A549 (cell line): ENCODE data around the gene SPRED3. TPM values are rescaled to one million over a fixed set of nuclear protein-coding genes. Genes with fewer than 3 reads are reported as not detected.

Experiments used
- ATAC-seq, 2 experiments: fragments of 200-7000 bp in 1 of 2; fragments of >200 bp in 1 of 2; cut with Nextera tagmentation in 1 of 2; cut with Tn5 transposase in 1 of 2; 3 replicates each; pipeline versions ENCODE4 v1.8.0 to v1.9.1; 2018 to 2020; ENCODE audit warnings: mild to moderate bottlenecking in 1 of 2, moderate library complexity in 1 of 2
- CTCF ChIA-PET: fragments of 300-600 bp; sonication (Branson Sonifier 250); formaldehyde crosslinking; extraction: SDS; loops from one replicate; lab custom pipeline; 2021; ENCODE audit warnings: antibody characterized with exemption, inconsistent platforms; lab: Yijun Ruan, JAX
- POLR2A ChIA-PET: fragments of 350-600 bp; formaldehyde crosslinking; extraction: SDS; loops from one replicate; lab custom pipeline; 2021; ENCODE audit warnings: antibody characterized with exemption, inconsistent platforms; lab: Yijun Ruan, JAX
- DNase-seq, 2 experiments: peaks; one replicate each; pipeline versions ENCODE4 v3.0.0 to v3.0.0-alpha.2; 2011 to 2016; ENCODE audit warnings: low read depth in 1 of 2, low spot score in 1 of 2
- FAIRE-seq: peaks from 2 replicates; lab custom pipeline; 2011; peaks lifted over from hg19 to GRCh38; lab: Jason Lieb, UNC
- H3K27ac ChIP-seq, 2 experiments: fragments of >200 bp; sonication (Bioruptor Twin); formaldehyde crosslinking; 3 replicates each; pipeline ENCODE4 v1.5.1; 2016 to 2017
- H3K4me1 ChIP-seq: fragments of >200 bp; sonication (Bioruptor Twin); formaldehyde crosslinking; 3 replicates; pipeline ENCODE4 v1.6.1; 2016
- H3K4me2 ChIP-seq: fragments of >200 bp; sonication (Bioruptor Twin); formaldehyde crosslinking; 3 replicates; pipeline ENCODE4 v1.6.1; 2016
- H3K4me3 ChIP-seq: fragments of >200 bp; sonication (Bioruptor Twin); formaldehyde crosslinking; 3 replicates; pipeline ENCODE4 v1.5.1; 2016
- H3K9me3 ChIP-seq: fragments of >200 bp; sonication (Bioruptor Twin); formaldehyde crosslinking; 3 replicates; pipeline ENCODE4 v1.6.1; 2016
- BCL3 ChIP-seq: fragments of >200 bp; sonication (Bioruptor Twin); formaldehyde crosslinking; IDR thresholded peaks from 3 replicates; pipeline ENCODE4 v1.6.1; 2016
- CBX8 ChIP-seq: fragments of 200-600 bp; sonication (generic); IDR thresholded peaks from 2 replicates; pipeline ENCODE4 v1.6.1; 2016
- CHD4 ChIP-seq: fragments of 200-600 bp; sonication (generic); IDR thresholded peaks from 2 replicates; pipeline ENCODE4 v1.6.1; 2016; ENCODE audit warnings: antibody characterized with exemption, mild to moderate bottlenecking, borderline replicate concordance
- FOSB ChIP-seq: fragments of 250-450 bp; sonication (Bioruptor Pico); IDR thresholded peaks from 2 replicates; pipeline ENCODE4 v1.5.0; 2020; ENCODE audit warnings: mild to moderate bottlenecking, moderate library complexity
- FOSL2 ChIP-seq, 2 experiments: fragments of 450-650 bp in 1 of 2; fragments of >200 bp in 1 of 2; sonication (Bioruptor Twin) in 1 of 2; formaldehyde crosslinking; IDR thresholded peaks; 2 replicates each; pipeline versions ENCODE4 v1.5.0 to v1.6.1; 2016 to 2020; ENCODE audit warnings: mild to moderate bottlenecking in 1 of 2, moderate library complexity in 1 of 2
- GATA3 ChIP-seq: IDR thresholded peaks from 2 replicates; pipeline ENCODE4 v1.6.1; 2012; ENCODE audit warnings: borderline replicate concordance
- HDAC2 ChIP-seq: fragments of 200-600 bp; sonication (generic); IDR thresholded peaks from 2 replicates; pipeline ENCODE4 v1.6.1; 2016
- JUN ChIP-seq, 2 experiments: fragments of >200 bp; sonication (Bioruptor Twin); formaldehyde crosslinking; IDR thresholded peaks; 2 replicates in 1 of 2; 3 replicates in 1 of 2; pipeline ENCODE4 v1.6.1; 2016 to 2017
- KDM1A ChIP-seq: fragments of 200-600 bp; sonication (generic); IDR thresholded peaks from 2 replicates; pipeline ENCODE4 v1.6.1; 2016; ENCODE audit warnings: low read depth, mild to moderate bottlenecking
- MAFK ChIP-seq: fragments of 450-650 bp; IDR thresholded peaks from 2 replicates; pipeline ENCODE4 v1.6.1; 2014; ENCODE audit not compliant: partially characterized antibody
- MAX ChIP-seq: IDR thresholded peaks from 2 replicates; pipeline ENCODE4 v1.6.1; 2012
- MAZ ChIP-seq: fragments of 150-350 bp; IDR thresholded peaks from 2 replicates; pipeline ENCODE4 v1.6.1; 2014; ENCODE audit warnings: antibody characterized with exemption, low read depth, low read length, borderline replicate concordance
- MYC ChIP-seq: IDR thresholded peaks from 2 replicates; pipeline ENCODE4 v1.6.1; 2012; ENCODE audit warnings: mild to moderate bottlenecking, inconsistent platforms, low read length, improper control_type of control experiment, borderline replicate concordance
- NPAS2 ChIP-seq: fragments of 250-450 bp; sonication (Bioruptor Pico); IDR thresholded peaks from 2 replicates; pipeline ENCODE4 v1.8.0; 2022; ENCODE audit warnings: mild to moderate bottlenecking, moderate library complexity, borderline replicate concordance
- PHF8 ChIP-seq: fragments of 200-600 bp; sonication (generic); IDR thresholded peaks from 2 replicates; pipeline ENCODE4 v1.6.1; 2016; ENCODE audit warnings: low read depth, mild to moderate bottlenecking, antibody characterized with exemption, moderate library complexity, borderline replicate concordance
- POLR2A ChIP-seq: IDR thresholded peaks from 2 replicates; pipeline ENCODE4 v1.6.1; 2012; ENCODE audit warnings: mild to moderate bottlenecking, low read length
- POLR2AphosphoS2 ChIP-seq: conservative IDR thresholded peaks from 2 replicates; pipeline ENCODE4 v1.6.1; 2012; ENCODE audit warnings: low read length, improper control_type of control experiment, inconsistent platforms
- RARB ChIP-seq: fragments of 250-450 bp; sonication (Bioruptor Pico); IDR thresholded peaks from 2 replicates; pipeline ENCODE4 v1.8.0; 2021; ENCODE audit warnings: mild to moderate bottlenecking, moderate library complexity
- RNF2 ChIP-seq: fragments of 200-600 bp; sonication (generic); IDR thresholded peaks from 2 replicates; pipeline ENCODE4 v1.6.1; 2016; ENCODE audit warnings: low read depth, mild to moderate bottlenecking, antibody characterized with exemption, moderate library complexity, borderline replicate concordance
- SREBF2 ChIP-seq: fragments of 450-650 bp; IDR thresholded peaks from 2 replicates; pipeline ENCODE4 v1.6.1; 2014; ENCODE audit warnings: mild to moderate bottlenecking, moderate library complexity
- ZFP36 ChIP-seq: fragments of 450-650 bp; IDR thresholded peaks from 2 replicates; pipeline ENCODE4 v1.6.1; 2014; ENCODE audit warnings: borderline replicate concordance; ENCODE audit not compliant: partially characterized antibody
- ZNF302 ChIP-seq: fragments of 250-450 bp; sonication (Bioruptor Pico); IDR thresholded peaks from 2 replicates; pipeline ENCODE4 v1.9.0; 2021; ENCODE audit warnings: inconsistent platforms, mild to moderate bottlenecking, moderate library complexity
- ZSCAN20 ChIP-seq: fragments of 250-450 bp; sonication (Bioruptor Pico); IDR thresholded peaks from 2 replicates; pipeline ENCODE4 v1.8.0; 2022; ENCODE audit warnings: mild to moderate bottlenecking, moderate library complexity
- WGBS: methylation state at CpG from one replicate; pipeline ENCODE4 v1.1.6; 2017; ENCODE audit errors: missing lambda C conversion rate; 5-methylcytosine and 5-hydroxymethylcytosine counted together
- polyA plus RNA-seq, 4 experiments: library from polyadenylated mRNA; depleted of rRNA in 3 of 4; stranded (reverse); fragments of >200 nt; fragmentation: RNase III in 1 of 4; extraction: RNeasy Plus Mini Kit Qiagen cat#74134 plus additional on column Dnase treatment in 1 of 4; gene quantifications; 2 replicates in 3 of 4; 3 replicates in 1 of 4; pipeline ENCODE4 v1.2.3, GENCODE V29; 2011 to 2017
- TF ChIP-seq, protein P1 (sequence below): fragments of 250-450 bp; sonication (Bioruptor Pico); IDR thresholded peaks from 2 replicates; pipeline ENCODE4 v1.5.0; 2021; ENCODE audit warnings: mild to moderate bottlenecking, moderate library complexity, borderline replicate concordance
- TF ChIP-seq, protein P2 (sequence below): fragments of 200-600 bp; sonication (generic); IDR thresholded peaks from 2 replicates; pipeline ENCODE4 v1.6.1; 2016; ENCODE audit warnings: antibody characterized with exemption, mild to moderate bottlenecking, moderate library complexity
- TF ChIP-seq, protein P3 (sequence below): fragments of >200 bp; sonication (Bioruptor Twin); formaldehyde crosslinking; IDR thresholded peaks from 2 replicates; pipeline ENCODE4 v1.6.1; 2016

Gene SPRED3
- polyA plus RNA-seq, 2 of the 4 experiments (the other 2 are of a cell fraction): 2.8 to 3.0 TPM

GRCh38 chr19:38375748-38376147 is 12.7 kb upstream of the SPRED3 start:
- FAIRE-seq (no peak), ATAC-seq (no peak), DNase-seq (no peak)
- peak overlapping the region; percentile 99 for H3K4me2 ChIP-seq
- TF ChIP-seq ZSCAN20: no peak
- no peak for TF ChIP-seq CHD4
- no peak for TF ChIP-seq CBX8
- TF ChIP-seq RNF2: no peak
- no peak for TF ChIP-seq BCL3
- TF ChIP-seq MYC: no peak
- TF ChIP-seq PHF8: no peak
- TF ChIP-seq NPAS2: no peak
- TF ChIP-seq MAZ: no peak
- TF ChIP-seq GATA3: no peak
- TF ChIP-seq, protein P1, sequence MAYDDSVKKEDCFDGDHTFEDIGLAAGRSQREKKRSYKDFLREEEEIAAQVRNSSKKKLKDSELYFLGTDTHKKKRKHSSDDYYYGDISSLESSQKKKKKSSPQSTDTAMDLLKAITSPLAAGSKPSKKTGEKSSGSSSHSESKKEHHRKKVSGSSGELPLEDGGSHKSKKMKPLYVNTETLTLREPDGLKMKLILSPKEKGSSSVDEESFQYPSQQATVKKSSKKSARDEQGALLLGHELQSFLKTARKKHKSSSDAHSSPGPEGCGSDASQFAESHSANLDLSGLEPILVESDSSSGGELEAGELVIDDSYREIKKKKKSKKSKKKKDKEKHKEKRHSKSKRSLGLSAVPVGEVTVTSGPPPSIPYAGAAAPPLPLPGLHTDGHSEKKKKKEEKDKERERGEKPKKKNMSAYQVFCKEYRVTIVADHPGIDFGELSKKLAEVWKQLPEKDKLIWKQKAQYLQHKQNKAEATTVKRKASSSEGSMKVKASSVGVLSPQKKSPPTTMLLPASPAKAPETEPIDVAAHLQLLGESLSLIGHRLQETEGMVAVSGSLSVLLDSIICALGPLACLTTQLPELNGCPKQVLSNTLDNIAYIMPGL (CRISPR knock-in tag): no peak
- TF ChIP-seq FOSB (CRISPR knock-in tag): no peak
- TF ChIP-seq FOSL2 (IDR thresholded peaks at IDR 0.05): no peak
- no peak for TF ChIP-seq FOSL2 (CRISPR knock-in tag; IDR thresholded peaks at IDR 0.05)
- no peak for TF ChIP-seq POLR2A
- no peak for TF ChIP-seq RARB (CRISPR knock-in tag)
- no peak for TF ChIP-seq MAX
- TF ChIP-seq ZFP36: no peak
- WGBS: 94% methylated on average over 5 of the region's 5 CpGs
- ChIA-PET POLR2A (interaction anchor here (0.7 to 3.5 kb wide), 4 partner anchors 9 to 120 kb away, joined by 3 to 89 read pairs (median 5); partner anchors contain the start of genes GGN, PPP1R14A and SPRED3), CTCF (interaction anchor here (0.9 to 7.3 kb wide), 11 partner anchors 9 to 242 kb away, joined by 3 to 67 read pairs (median 10); partner anchors contain the start of genes CATSPERG, FAM98C and PPP1R14A)
- H3K9me3 ChIP-seq: no peaks in the 10 kb centered on the region
- peak overlapping the region; percentile 78 for H3K4me3 ChIP-seq
- H3K27ac ChIP-seq: peak overlapping the region; percentile 88 to 91
- peaks cover 17% of the 10 kb centered on the region for H3K4me1 ChIP-seq

GRCh38 chr19:38376576-38376975 is 11.9 kb upstream of the SPRED3 start:
- no peak for ATAC-seq
- no peak for TF ChIP-seq KDM1A
- H3K4me1 ChIP-seq: peaks cover 17% of the 10 kb centered on the region
- peak overlapping the region; percentile 99; the same call in 2 of the 3 replicates for H3K4me2 ChIP-seq
- H3K27ac ChIP-seq: 0 out of 6 replicates have a peak overlapping the region, but pooled peaks of 1 of the 2 experiments have one; percentile 88
- no peak overlapping the region for H3K4me3 ChIP-seq
- CTCF ChIA-PET: interaction anchor here (0.8 to 7.3 kb wide), 8 partner anchors 8 to 150 kb away, joined by 4 to 67 read pairs (median 16); partner anchors contain the start of gene FAM98C
- POLR2A ChIA-PET: interaction anchor here (0.7 to 3.5 kb wide), 3 partner anchors 12 to 121 kb away, joined by 3 to 89 read pairs (median 3); partner anchors contain the start of genes GGN, PPP1R14A and SPRED3
- no peak for DNase-seq
- WGBS: 96% methylated on average over 3 of the region's 3 CpGs
- FAIRE-seq: no peak
- no peaks in the 10 kb centered on the region for H3K9me3 ChIP-seq

DNA sequence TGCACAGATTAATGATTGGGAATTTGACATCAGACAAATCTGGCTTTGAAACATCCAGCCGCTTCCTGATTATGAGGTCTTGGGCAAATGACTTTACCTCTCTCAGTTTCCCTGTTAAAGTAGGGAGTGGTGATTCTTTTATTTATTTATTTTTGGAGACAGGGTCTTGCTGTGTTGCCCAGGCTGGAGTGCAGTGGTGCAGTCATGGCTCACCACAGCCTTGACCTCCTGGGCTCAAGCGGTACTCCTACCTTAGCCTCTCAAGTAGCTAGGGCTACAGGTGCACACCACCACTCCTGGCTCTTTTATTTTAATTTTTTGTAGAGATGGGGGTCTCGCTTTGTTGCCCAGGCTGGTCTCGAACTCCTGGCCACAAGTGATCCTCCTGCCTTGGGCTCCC is 11.4 kb upstream of the SPRED3 start:
- 95% methylated on average over 4 of the region's 4 CpGs for WGBS
- FAIRE-seq: no peak
- H3K4me1 ChIP-seq: peaks cover 17% of the 10 kb centered on the region
- H3K4me3 ChIP-seq: no peak overlapping the region
- no peaks in the 10 kb centered on the region for H3K9me3 ChIP-seq
- H3K4me2 ChIP-seq: no peak overlapping the region; the same call in 2 of the 3 replicates
- no peak for ATAC-seq
- no peak overlapping the region for H3K27ac ChIP-seq
- CTCF ChIA-PET: interaction anchor here (0.6 to 7.3 kb wide), 12 partner anchors 8 to 517 kb away, joined by 3 to 67 read pairs (median 6); partner anchors contain the start of genes FAM98C, GGN and SPRED3
- POLR2A ChIA-PET: interaction anchor here (2.8 kb wide), 1 partner anchor 11 kb away, joined by 9 read pairs; the partner anchor contains the start of gene GGN
- no peak for DNase-seq
- TF ChIP-seq HDAC2 (no peak), JUN (IDR thresholded peaks at IDR 0.05) (no peak), MAFK (no peak), SREBF2 (no peak), POLR2AphosphoS2 (no peak), ZNF302 (no peak)
- TF ChIP-seq, protein P2, sequence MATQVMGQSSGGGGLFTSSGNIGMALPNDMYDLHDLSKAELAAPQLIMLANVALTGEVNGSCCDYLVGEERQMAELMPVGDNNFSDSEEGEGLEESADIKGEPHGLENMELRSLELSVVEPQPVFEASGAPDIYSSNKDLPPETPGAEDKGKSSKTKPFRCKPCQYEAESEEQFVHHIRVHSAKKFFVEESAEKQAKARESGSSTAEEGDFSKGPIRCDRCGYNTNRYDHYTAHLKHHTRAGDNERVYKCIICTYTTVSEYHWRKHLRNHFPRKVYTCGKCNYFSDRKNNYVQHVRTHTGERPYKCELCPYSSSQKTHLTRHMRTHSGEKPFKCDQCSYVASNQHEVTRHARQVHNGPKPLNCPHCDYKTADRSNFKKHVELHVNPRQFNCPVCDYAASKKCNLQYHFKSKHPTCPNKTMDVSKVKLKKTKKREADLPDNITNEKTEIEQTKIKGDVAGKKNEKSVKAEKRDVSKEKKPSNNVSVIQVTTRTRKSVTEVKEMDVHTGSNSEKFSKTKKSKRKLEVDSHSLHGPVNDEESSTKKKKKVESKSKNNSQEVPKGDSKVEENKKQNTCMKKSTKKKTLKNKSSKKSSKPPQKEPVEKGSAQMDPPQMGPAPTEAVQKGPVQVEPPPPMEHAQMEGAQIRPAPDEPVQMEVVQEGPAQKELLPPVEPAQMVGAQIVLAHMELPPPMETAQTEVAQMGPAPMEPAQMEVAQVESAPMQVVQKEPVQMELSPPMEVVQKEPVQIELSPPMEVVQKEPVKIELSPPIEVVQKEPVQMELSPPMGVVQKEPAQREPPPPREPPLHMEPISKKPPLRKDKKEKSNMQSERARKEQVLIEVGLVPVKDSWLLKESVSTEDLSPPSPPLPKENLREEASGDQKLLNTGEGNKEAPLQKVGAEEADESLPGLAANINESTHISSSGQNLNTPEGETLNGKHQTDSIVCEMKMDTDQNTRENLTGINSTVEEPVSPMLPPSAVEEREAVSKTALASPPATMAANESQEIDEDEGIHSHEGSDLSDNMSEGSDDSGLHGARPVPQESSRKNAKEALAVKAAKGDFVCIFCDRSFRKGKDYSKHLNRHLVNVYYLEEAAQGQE: no peak
- TF ChIP-seq, protein P3, sequence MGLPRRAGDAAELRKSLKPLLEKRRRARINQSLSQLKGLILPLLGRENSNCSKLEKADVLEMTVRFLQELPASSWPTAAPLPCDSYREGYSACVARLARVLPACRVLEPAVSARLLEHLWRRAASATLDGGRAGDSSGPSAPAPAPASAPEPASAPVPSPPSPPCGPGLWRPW: no peak
- TF ChIP-seq, protein P1 (CRISPR knock-in tag): no peak
